Stimulated activated CD4-positive, alpha-beta T cell treated with anti-CD3 and anti-CD28 coated beads, Interleukin-2, amount 100 ng/mL, for 24 hours (primary cell): ENCODE results near the gene DMWD.
A peak's percentile ranks its signal among the peaks of the same experiment; 100 is the strongest.
"Not testable (repeated sequence)": the region's sequence is repeated elsewhere in the genome, so short reads cannot be mapped to it uniquely, and the experiment has no call there.

Source experiments
- DNase-seq, 2 donors: peaks; one replicate each; pipeline ENCODE4 v3.0.0-alpha.2; 2020

The DMWD gene

GRCh38 chr19:45768655-45768983, 24.0 kb downstream of the DMWD start:
- DNase-seq, result peak in 1 of 2 donors; percentile 50

GRCh38 chr19:45767881-45768654, 24.6 kb downstream of the DMWD start:
- peak in 1 of 2 donors; percentile 54 for DNase-seq

- DNase-seq, result no peak
Measured at GRCh38 chr19:45767410-45767880, 25.2 kb downstream of the DMWD start.

GRCh38 chr19:45766869-45767346, 25.7 kb downstream of the DMWD start:
- no peak for DNase-seq

GRCh38 chr19:45766296-45766868, 26.3 kb downstream of the DMWD start:
- no peak for DNase-seq

- no peak for DNase-seq
Measured at GRCh38 chr19:45765702-45766295, 26.8 kb downstream of the DMWD start.

- no peak for DNase-seq
Measured at GRCh38 chr19:45764945-45765701, 27.5 kb downstream of the DMWD start.

GRCh38 chr19:45764475-45764874, 28.2 kb downstream of the DMWD start:
- no peak for DNase-seq

- DNase-seq, result no peak
Measured at GRCh38 chr19:45763691-45764294, 28.9 kb downstream of the DMWD start.

- no peak for DNase-seq
Measured at GRCh38 chr19:45762870-45763631, 29.6 kb downstream of the DMWD start.

- no peak for DNase-seq
Measured at GRCh38 chr19:45761714-45762113, 30.9 kb downstream of the DMWD start.

- no peak for DNase-seq
Measured at GRCh38 chr19:45758921-45759320, 33.7 kb downstream of the DMWD start.

GRCh38 chr19:45757695-45758094, 35.0 kb downstream of the DMWD start:
- DNase-seq, result no peak

GRCh38 chr19:45754323-45754722, 38.3 kb downstream of the DMWD start:
- no peak for DNase-seq

- no peak for DNase-seq
Measured at GRCh38 chr19:45753548-45753947, 39.1 kb downstream of the DMWD start.

GRCh38 chr19:45752639-45753038, 40.0 kb downstream of the DMWD start:
- DNase-seq, result no peak

GRCh38 chr19:45751483-45751882, 41.2 kb downstream of the DMWD start:
- DNase-seq, result not testable (repeated sequence)

GRCh38 chr19:45747513-45747912, 45.1 kb downstream of the DMWD start:
- no peak for DNase-seq

GRCh38 chr19:45746866-45747265, 45.8 kb downstream of the DMWD start:
- DNase-seq, result no peak

- DNase-seq, result no peak
Measured at GRCh38 chr19:45745606-45746005, 47.0 kb downstream of the DMWD start.

- no peak for DNase-seq
Measured at GRCh38 chr19:45742969-45743368, 49.7 kb downstream of the DMWD start.
